Left lung (tissue), 10 donors: Measurements from ENCODE around the gene CCKAR. TPM values are rescaled to one million over a fixed set of nuclear protein-coding genes. Genes with fewer than 3 reads are reported as not detected.

Source experiments
- ATAC-seq: fragments of 200-7000 bp; cut with Tn5 transposase; one replicate; pipeline ENCODE4 v1.9.1; 2020; ENCODE audit warnings: moderate library complexity
- DNase-seq, 4 donors: peaks; one replicate each; pipeline ENCODE4 v3.0.0-alpha.2; 2013 to 2020
- H3K27ac ChIP-seq, 2 donors: fragments of 200-600 bp; sonication (generic) in 1 of 2; one replicate each; pipeline versions ENCODE4 v1.5.0 to v1.8.0; 2020 to 2021
- H3K27me3 ChIP-seq, 2 donors: fragments of 200-600 bp; sonication (generic) in 1 of 2; one replicate each; pipeline versions ENCODE4 v1.5.0 to v1.8.0; 2020 to 2021
- H3K36me3 ChIP-seq, 2 donors: fragments of 200-600 bp; sonication (generic) in 1 of 2; one replicate each; pipeline versions ENCODE4 v1.5.0 to v1.8.0; 2020 to 2021
- H3K4me1 ChIP-seq, 2 donors: fragments of 200-600 bp; one replicate each; pipeline ENCODE4 v1.8.0; 2021
- H3K4me3 ChIP-seq, 2 donors: fragments of 200-600 bp; sonication (generic) in 1 of 2; one replicate each; pipeline versions ENCODE4 v1.5.0 to v1.8.0; 2020 to 2021; ENCODE audit warnings: mild to moderate bottlenecking in 1 of 2
- H3K9me3 ChIP-seq, 2 donors: fragments of 200-600 bp; sonication (generic) in 1 of 2; one replicate each; pipeline versions ENCODE4 v1.5.0 to v1.8.0; 2020 to 2021
- intact Hi-C, 2 donors: fragments of 100-400 bp; cut with DNase I; formaldehyde crosslinking; loops; one replicate each; pipeline versions ENCODE4 v1.11.2 to v1.14.2; 2022
- polyA plus RNA-seq, 6 donors: library from polyadenylated mRNA; unstranded; fragments of 120-200 nt; gene quantifications; one replicate each; pipeline ENCODE4 v1.2.1, GENCODE V29; 2013; ENCODE audit not compliant: insufficient read length in 6 of 6
- total RNA-seq, 2 donors: library from RNA; stranded (reverse); fragmentation: NEBNext Ultra II Directional; extraction: Animal tissue kit (Norgen Biotek cat#: 25700); gene quantifications; one replicate each; pipeline ENCODE4 v1.2.1, GENCODE V29; 2021
- TF ChIP-seq, protein P1 (sequence below), 2 donors: fragments of 200-600 bp; sonication (generic) in 1 of 2; IDR thresholded peaks; one replicate each; pipeline versions ENCODE4 v1.5.0 to v1.8.0; 2021; ENCODE audit warnings: antibody characterized with exemption in 2 of 2
- donor health status: DM: no; HTN: yes; CAD: no.
- donor health status: DM: no; HTN: no; CAD: no.

CCKAR gene
- total and polyA plus RNA-seq, 8 donors, result 0.10 to 3.0 (median 0.35) TPM; not detected in 3

DNA sequence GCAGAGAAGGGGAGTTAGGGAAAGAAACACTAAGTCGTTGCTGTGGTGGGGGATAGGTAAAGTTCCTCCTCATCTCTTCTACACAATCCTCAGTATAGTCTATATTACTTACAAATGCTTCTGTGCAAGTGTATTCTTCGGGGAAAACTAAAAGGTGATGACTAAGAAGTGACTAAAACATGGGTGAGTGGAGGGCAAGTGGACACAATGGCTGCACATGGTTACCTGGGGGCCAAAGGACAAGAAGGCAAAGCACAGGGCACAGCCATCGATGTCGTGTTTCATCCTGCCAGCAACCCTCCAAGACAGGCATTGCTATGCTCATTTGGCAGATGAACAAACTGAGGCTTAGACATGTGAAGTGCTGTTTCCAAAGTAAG is 35.5 kb upstream of the CCKAR start:
- intact Hi-C loops, result no loop called here
- no peak overlapping the region for H3K27ac ChIP-seq
- H3K4me1 ChIP-seq, result no peaks in the 10 kb centered on the region
- TF ChIP-seq, protein P1, sequence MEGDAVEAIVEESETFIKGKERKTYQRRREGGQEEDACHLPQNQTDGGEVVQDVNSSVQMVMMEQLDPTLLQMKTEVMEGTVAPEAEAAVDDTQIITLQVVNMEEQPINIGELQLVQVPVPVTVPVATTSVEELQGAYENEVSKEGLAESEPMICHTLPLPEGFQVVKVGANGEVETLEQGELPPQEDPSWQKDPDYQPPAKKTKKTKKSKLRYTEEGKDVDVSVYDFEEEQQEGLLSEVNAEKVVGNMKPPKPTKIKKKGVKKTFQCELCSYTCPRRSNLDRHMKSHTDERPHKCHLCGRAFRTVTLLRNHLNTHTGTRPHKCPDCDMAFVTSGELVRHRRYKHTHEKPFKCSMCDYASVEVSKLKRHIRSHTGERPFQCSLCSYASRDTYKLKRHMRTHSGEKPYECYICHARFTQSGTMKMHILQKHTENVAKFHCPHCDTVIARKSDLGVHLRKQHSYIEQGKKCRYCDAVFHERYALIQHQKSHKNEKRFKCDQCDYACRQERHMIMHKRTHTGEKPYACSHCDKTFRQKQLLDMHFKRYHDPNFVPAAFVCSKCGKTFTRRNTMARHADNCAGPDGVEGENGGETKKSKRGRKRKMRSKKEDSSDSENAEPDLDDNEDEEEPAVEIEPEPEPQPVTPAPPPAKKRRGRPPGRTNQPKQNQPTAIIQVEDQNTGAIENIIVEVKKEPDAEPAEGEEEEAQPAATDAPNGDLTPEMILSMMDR (IDR thresholded peaks at IDR 0.05), result no peak
- H3K9me3 ChIP-seq, result no peaks in the 10 kb centered on the region
- H3K36me3 ChIP-seq, result no peaks in the 10 kb centered on the region
- DNase-seq, result no peak
- no peaks in the 10 kb centered on the region for H3K27me3 ChIP-seq
- no peak for ATAC-seq
- H3K4me3 ChIP-seq, result no peak overlapping the region

DNA sequence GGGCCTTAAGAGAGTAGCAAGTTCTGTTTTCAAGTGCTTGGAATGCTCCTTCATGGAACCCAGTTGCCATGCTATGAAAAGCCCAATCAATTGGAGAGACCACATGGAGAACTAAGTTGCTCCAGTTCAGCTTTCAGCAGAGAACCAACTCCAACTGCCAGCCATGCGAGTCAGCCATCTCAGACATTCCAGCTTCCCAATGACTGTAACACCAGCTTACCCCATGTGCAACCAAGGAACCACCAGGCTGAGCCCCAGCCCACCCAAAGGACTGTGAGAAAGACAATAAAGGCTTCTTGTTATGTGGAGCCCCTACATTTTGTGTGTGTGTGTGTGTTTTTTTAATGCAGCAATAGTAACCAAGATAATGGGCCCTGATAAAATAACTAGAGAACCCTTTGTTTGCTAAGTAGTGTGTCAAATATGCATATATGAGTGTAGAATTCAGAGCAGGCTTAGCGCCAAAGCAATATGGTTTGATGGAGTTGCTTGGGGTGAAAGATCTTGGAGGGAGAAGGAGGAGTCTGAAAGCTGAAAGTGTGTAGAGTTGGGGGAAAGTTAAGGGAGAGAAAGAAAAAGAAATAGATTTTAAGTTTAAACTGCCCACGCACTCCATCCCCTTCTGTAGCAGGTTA is 35.0 kb upstream of the CCKAR start:
- Histone ChIP-seq H3K9me3 (no peaks in the 10 kb centered on the region), H3K27ac (no peak overlapping the region), H3K36me3 (no peaks in the 10 kb centered on the region), H3K4me1 (no peaks in the 10 kb centered on the region), H3K4me3 (no peak overlapping the region), H3K27me3 (no peaks in the 10 kb centered on the region)
- TF ChIP-seq, protein P1 (IDR thresholded peaks at IDR 0.05), result no peak
- DNase-seq, result no peak
- intact Hi-C loops, result no loop called here
- ATAC-seq, result no peak

DNA sequence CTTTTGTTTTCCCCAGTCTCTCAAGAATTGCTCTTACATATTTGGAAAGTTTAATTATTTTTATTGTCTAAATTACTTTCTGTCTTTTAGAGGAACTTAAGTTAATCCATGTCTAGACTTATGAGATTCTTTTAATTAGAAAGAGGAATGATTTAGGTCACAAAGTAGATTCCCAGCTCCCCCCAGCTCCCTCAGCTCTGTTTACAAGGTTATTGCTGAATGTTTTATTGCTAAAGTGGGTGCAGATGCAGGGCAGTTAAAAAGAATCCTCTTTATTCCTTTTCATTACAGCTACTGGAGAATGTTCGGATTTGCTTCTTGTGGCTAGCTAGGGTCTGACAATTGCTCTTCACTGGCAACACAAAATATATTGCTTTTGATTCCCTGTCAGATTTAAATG is 33.7 kb upstream of the CCKAR start:
- intact Hi-C loops, result no loop called here
- TF ChIP-seq, protein P1 (IDR thresholded peaks at IDR 0.05), result no peak
- Histone ChIP-seq H3K4me1 (no peaks in the 10 kb centered on the region), H3K9me3 (no peaks in the 10 kb centered on the region), H3K4me3 (no peak overlapping the region), H3K27me3 (no peaks in the 10 kb centered on the region), H3K27ac (no peak overlapping the region), H3K36me3 (no peaks in the 10 kb centered on the region)
- DNase-seq, result no peak
- ATAC-seq, result no peak

DNA sequence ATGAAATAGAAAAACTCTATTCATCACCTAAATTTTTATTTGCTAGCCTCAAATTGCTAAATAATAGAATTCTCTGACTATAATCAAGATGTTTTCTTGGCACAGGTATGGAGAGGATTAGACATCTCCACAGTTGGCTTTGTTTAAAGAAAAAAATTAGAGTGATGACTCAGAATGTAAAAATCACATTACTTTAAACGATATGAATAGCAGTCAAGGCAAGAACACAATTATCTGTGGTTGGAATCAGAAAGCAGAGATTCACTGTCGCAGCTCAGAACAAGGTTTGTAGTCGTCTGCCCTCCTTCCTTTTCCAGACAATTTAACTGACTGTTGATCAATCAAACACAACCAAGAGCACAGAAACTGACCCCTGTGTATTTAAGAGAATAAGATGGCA is 32.2 kb upstream of the CCKAR start:
- Histone ChIP-seq H3K27ac (no peak overlapping the region), H3K4me3 (no peak overlapping the region), H3K27me3 (no peaks in the 10 kb centered on the region), H3K36me3 (no peaks in the 10 kb centered on the region), H3K9me3 (no peaks in the 10 kb centered on the region), H3K4me1 (no peaks in the 10 kb centered on the region)
- intact Hi-C loops, result no loop called here
- ATAC-seq (no peak), DNase-seq (no peak)
- TF ChIP-seq, protein P1 (IDR thresholded peaks at IDR 0.05), result no peak

DNA sequence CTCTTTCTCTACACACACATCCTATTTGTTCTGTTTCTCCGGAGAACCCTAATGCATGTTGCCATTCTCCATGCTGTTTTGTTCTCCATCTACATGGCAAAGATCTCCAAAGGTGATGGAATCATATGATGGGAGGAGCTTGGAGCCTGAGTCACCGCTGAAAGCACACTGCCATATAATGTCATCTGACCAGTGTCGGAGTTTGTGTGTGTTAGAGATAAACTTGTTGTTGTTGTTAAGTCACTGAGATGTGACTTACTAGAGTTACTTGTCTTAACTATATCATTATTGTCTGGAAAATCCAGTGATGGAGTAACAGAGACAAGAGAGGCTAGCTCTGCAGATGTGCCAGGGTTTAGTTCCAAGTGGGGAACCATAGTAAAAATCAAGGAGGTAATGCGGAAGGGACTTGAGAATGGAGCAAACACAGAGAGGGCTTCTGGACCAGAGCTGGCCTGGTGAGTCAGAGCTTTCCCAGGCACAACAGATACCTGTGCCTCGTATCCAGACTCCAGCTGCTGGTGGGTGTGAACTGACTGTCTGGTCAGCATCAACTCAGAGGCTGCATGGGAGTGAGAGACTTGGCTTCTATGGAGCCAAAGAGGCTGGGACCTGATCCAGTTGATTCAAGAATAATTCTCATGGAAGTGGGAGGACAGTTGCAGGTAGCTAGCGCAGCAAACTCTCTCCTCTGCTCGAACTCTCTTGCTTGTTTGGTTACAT is 30.6 kb upstream of the CCKAR start:
- Histone ChIP-seq H3K27ac (no peak overlapping the region), H3K36me3 (no peaks in the 10 kb centered on the region), H3K4me1 (no peaks in the 10 kb centered on the region), H3K9me3 (no peaks in the 10 kb centered on the region), H3K4me3 (no peak overlapping the region), H3K27me3 (no peaks in the 10 kb centered on the region)
- intact Hi-C loops, result no loop called here
- TF ChIP-seq, protein P1 (IDR thresholded peaks at IDR 0.05), result no peak
- no peak for DNase-seq
- ATAC-seq, result no peak
